Endothelial cell of umbilical vein (primary cell): ENCODE results near the gene MMP8.

Experiments
- EZH2 ChIP-seq: IDR thresholded peaks from 2 replicates; pipeline ENCODE4 v1.6.1; 2012; ENCODE audit warnings: borderline replicate concordance, low read depth, mild to moderate bottlenecking, moderate library complexity, low read length, inconsistent platforms; ENCODE audit not compliant: severe bottlenecking
- TF ChIP-seq, protein P1 (sequence below), 2 donors: IDR thresholded peaks; 1 replicate in 1 of 2; 2 replicates in 1 of 2; pipeline ENCODE4 v1.5.1; 2011; ENCODE audit warnings: low read length in 2 of 2, mild to moderate bottlenecking in 2 of 2, moderate library complexity in 2 of 2, control low read depth in 1 of 2, inconsistent platforms in 1 of 2, low read depth in 1 of 2; ENCODE audit not compliant: insufficient read depth in 1 of 2; ENCODE audit errors: extremely low read depth in 1 of 2

DNA sequence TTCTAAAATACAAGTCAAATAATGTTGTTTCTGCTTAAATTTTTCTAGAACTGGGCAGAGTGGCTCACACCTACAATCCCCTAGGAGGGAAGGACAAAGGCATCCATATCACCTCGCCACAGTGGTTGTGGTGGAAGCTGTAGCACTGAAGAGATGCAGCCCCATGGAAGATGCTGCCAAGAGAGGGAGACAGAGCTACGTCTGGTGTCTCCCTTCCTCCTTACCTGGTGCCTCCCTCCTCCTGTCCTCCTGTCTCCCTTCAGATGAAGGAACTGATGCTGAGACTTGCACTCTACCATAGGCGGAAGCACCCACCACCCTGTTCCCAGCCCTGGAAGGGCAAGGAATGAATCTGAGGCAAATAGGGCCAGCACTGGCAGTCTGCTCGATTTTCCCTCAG is 41.5 kb downstream of the MMP8 start:
- TF ChIP-seq, protein P1, sequence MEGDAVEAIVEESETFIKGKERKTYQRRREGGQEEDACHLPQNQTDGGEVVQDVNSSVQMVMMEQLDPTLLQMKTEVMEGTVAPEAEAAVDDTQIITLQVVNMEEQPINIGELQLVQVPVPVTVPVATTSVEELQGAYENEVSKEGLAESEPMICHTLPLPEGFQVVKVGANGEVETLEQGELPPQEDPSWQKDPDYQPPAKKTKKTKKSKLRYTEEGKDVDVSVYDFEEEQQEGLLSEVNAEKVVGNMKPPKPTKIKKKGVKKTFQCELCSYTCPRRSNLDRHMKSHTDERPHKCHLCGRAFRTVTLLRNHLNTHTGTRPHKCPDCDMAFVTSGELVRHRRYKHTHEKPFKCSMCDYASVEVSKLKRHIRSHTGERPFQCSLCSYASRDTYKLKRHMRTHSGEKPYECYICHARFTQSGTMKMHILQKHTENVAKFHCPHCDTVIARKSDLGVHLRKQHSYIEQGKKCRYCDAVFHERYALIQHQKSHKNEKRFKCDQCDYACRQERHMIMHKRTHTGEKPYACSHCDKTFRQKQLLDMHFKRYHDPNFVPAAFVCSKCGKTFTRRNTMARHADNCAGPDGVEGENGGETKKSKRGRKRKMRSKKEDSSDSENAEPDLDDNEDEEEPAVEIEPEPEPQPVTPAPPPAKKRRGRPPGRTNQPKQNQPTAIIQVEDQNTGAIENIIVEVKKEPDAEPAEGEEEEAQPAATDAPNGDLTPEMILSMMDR (IDR thresholded peaks at IDR 0.05; ENCODE audit: extremely low read depth in 1 of 2, insufficient read depth in 1 of 2, low read depth in 1 of 2, low read length in 2 of 2), result no peak
- no peak for TF ChIP-seq EZH2
